GM18867 (cell line): ENCODE results near the gene CSNK1G1.
"Not testable (repeated sequence)": the region's sequence is repeated elsewhere in the genome, so short reads cannot be mapped to it uniquely, and the experiment has no call there.

Experiments used
- ATAC-seq: cut with Tn5 transposase; IDR thresholded peaks from one replicate; pipeline ENCODE4 v1.9.1; 2021; ENCODE audit warnings: mild to moderate bottlenecking, moderate library complexity; ENCODE audit not compliant: unreplicated experiment

CSNK1G1 gene

GRCh38 chr15:64138331-64138941 is 217.5 kb downstream of the CSNK1G1 start:
- ATAC-seq = no peak

GRCh38 chr15:64137226-64137833 is 218.6 kb downstream of the CSNK1G1 start:
- ATAC-seq = no peak

GRCh38 chr15:64136347-64136746 is 219.6 kb downstream of the CSNK1G1 start:
- ATAC-seq = no peak

- no peak for ATAC-seq
These were observed 221.6 kb downstream of the CSNK1G1 start for GRCh38 chr15:64134345-64134829.

- ATAC-seq = no peak
These were observed 222.2 kb downstream of the CSNK1G1 start for GRCh38 chr15:64133623-64134344.

- ATAC-seq = no peak
These were observed 223.8 kb downstream of the CSNK1G1 start for GRCh38 chr15:64132217-64132616.

- no peak for ATAC-seq
These were observed 224.4 kb downstream of the CSNK1G1 start for GRCh38 chr15:64131547-64131946.

- no peak for ATAC-seq
These were observed 225.8 kb downstream of the CSNK1G1 start for GRCh38 chr15:64130159-64130558.

- no peak for ATAC-seq
These were observed 228.3 kb downstream of the CSNK1G1 start for GRCh38 chr15:64127521-64128270.

- no peak for ATAC-seq
These were observed 230.0 kb downstream of the CSNK1G1 start for GRCh38 chr15:64125978-64126377.

- ATAC-seq = no peak
These were observed 233.0 kb downstream of the CSNK1G1 start for GRCh38 chr15:64122936-64123351.

GRCh38 chr15:64122444-64122843 is 233.5 kb downstream of the CSNK1G1 start:
- ATAC-seq = no peak

- no peak for ATAC-seq
These were observed 234.4 kb downstream of the CSNK1G1 start for GRCh38 chr15:64121614-64122013.

- not testable (repeated sequence) for ATAC-seq
These were observed 235.7 kb downstream of the CSNK1G1 start for GRCh38 chr15:64120322-64120721.

GRCh38 chr15:64117759-64118487 is 238.1 kb downstream of the CSNK1G1 start:
- no peak for ATAC-seq
